Kidney (tissue), 14 donors: ENCODE measurements around the gene DHRS3. TPM values are rescaled to one million over a fixed set of nuclear protein-coding genes. Genes with fewer than 3 reads are reported as not detected.

ENCODE experiments used
- DNase-seq, 5 donors: peaks; one replicate each; pipeline ENCODE4 v3.0.0-alpha.2; 2013 to 2020
- FAIRE-seq: peaks from 2 replicates; lab custom pipeline; 2012; peaks lifted over from hg19 to GRCh38; lab: Jason Lieb, UNC
- H3K27ac ChIP-seq, 2 donors: one replicate each; pipeline ENCODE4 v1.7.0; 2013; ENCODE audit warnings: low read depth in 2 of 2, low read length in 2 of 2, inconsistent platforms in 1 of 2
- H3K27me3 ChIP-seq: one replicate; pipeline ENCODE4 v1.7.1; 2013; ENCODE audit warnings: low read length, inconsistent platforms; ENCODE audit not compliant: control insufficient read depth, insufficient read depth
- H3K36me3 ChIP-seq, 3 donors: one replicate each; pipeline versions ENCODE4 v1.7.0 to v1.7.1; 2013; ENCODE audit warnings: low read length in 3 of 3, control low read depth in 1 of 3, inconsistent platforms in 1 of 3; ENCODE audit not compliant: insufficient read depth in 3 of 3, control insufficient read depth in 2 of 3
- H3K4me1 ChIP-seq, 3 donors: one replicate each; pipeline versions ENCODE4 v1.7.0 to v1.7.1; 2013; ENCODE audit warnings: low read length in 3 of 3, inconsistent platforms in 1 of 3, low read depth in 1 of 3; ENCODE audit not compliant: control insufficient read depth in 2 of 3, insufficient read depth in 2 of 3
- H3K4me3 ChIP-seq, 3 donors: one replicate each; pipeline versions ENCODE4 v1.7.0 to v1.8.1; 2013; ENCODE audit warnings: low read length in 3 of 3, control low read depth in 1 of 3, inconsistent platforms in 1 of 3
- H3K9ac ChIP-seq, 3 donors: one replicate each; pipeline versions ENCODE4 v1.7.0 to v1.7.1; 2013; ENCODE audit warnings: low read length in 3 of 3, control low read depth in 1 of 3, inconsistent platforms in 1 of 3
- H3K9me3 ChIP-seq, 3 donors: one replicate each; pipeline versions ENCODE4 v1.7.0 to v1.7.1; 2013; ENCODE audit warnings: low read length in 3 of 3, control low read depth in 1 of 3, inconsistent platforms in 1 of 3; ENCODE audit not compliant: control insufficient read depth in 2 of 3, insufficient read depth in 1 of 3
- CTCF ChIP-seq: IDR thresholded peaks from 3 replicates; pipeline ENCODE4 v1.5.1; 2012; ENCODE audit warnings: mild to moderate bottlenecking, moderate library complexity, borderline replicate concordance; ENCODE audit not compliant: insufficient read depth; ENCODE audit errors: extremely low read depth
- intact Hi-C: fragments of 100-400 bp; cut with DNase I; formaldehyde crosslinking; loops from one replicate; pipeline ENCODE4 v1.11.1; 2022
- polyA plus RNA-seq: library from polyadenylated mRNA; stranded (reverse); fragments of 350-450 nt; fragmentation: Illumina TruSeq; extraction: RNeasy Lipid Tissue Mini Kit (QIAGEN cat#74804); gene quantifications from one replicate; pipeline ENCODE4 v1.2.3, GENCODE V29; 2014; ENCODE audit warnings: low read depth, low replicate concordance; ENCODE audit not compliant: insufficient read depth
- total RNA-seq: library from RNA; stranded (reverse); fragmentation: NEBNext Ultra II Directional; extraction: Animal tissue kit (Norgen Biotek cat#: 25700); gene quantifications from one replicate; pipeline ENCODE4 v1.2.1, GENCODE V29; 2021
- donor health status: control.
- donor health status: control.
- donor health status: control.
- donor health status: control.
- donor health status: control.
- donor health status: DM: yes; HTN: yes; CAD: no.
- donor health status: Normal renal cell carcinoma (clear cell type).

DHRS3 gene
- total and polyA plus RNA-seq, 2 donors from 2014 or later, result 44.8 to 97.1 TPM

DNA sequence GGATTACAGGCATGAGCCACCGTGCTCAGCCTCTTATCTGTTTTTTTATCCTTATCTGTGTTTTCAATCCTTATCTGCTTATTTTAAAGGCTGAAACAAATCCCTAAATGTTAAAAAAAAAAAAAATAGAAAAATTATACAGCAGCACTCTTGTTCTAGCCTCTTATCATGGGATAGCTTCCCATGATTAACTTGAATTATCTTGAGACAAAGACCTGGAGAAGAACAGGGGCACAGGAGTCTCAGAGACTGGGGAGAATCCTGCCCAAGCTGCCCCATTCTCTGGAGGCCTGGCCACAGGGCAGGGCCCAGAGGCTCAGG, 86.9 kb downstream of the DHRS3 start:
- TF ChIP-seq CTCF, result no peak
- H3K27me3 ChIP-seq, result no peaks in the 10 kb centered on the region
- no peak overlapping the region for H3K9ac ChIP-seq
- H3K9me3 ChIP-seq, result no peaks in the 10 kb centered on the region
- DNase-seq, result no peak
- H3K4me3 ChIP-seq, result no peak overlapping the region
- H3K27ac ChIP-seq, result no peak overlapping the region
- H3K4me1 ChIP-seq, result peaks cover 0 to 15% (median 11%) of the 10 kb centered on the region in 3 donors
- no peaks in the 10 kb centered on the region for H3K36me3 ChIP-seq
- no peak for FAIRE-seq
- intact Hi-C loops, result no loop called here

DNA sequence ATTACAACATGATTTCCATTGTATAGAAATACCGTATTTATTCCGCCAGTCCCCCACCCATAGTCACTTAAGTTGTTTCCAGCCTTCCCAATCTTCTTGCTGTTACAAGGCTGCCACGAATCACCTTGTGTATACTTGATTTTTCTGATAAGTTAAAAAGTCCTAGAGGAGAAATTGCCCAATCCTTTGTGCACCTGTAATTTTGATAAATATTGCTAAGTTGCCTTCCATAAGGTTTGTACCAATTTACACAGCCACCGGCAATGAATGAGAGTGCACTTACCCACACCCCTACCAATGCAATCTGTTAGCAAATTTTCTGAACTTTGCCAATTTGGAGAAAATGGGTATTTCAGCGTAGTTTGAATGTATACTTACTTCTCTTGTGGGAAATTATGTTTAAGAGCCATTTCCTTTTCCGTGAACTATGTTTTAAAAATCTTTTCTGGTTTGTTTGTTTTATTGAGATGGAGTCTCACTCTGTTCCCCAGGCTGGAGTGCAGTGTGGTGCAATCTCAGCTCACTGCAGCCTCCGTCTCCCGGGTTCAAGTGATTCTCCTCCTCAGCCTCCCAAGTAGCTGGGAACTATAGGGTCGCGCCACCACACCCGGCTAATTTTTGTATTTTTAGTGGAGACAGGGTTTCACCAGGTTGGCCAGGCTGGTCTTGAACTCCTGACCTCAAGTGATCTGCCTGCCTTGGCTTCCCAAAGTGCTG, 87.4 kb downstream of the DHRS3 start:
- H3K4me3 ChIP-seq, result no peak overlapping the region
- no peaks in the 10 kb centered on the region for H3K36me3 ChIP-seq
- intact Hi-C loops, result no loop called here
- peaks cover 0 to 15% (median 11%) of the 10 kb centered on the region in 3 donors for H3K4me1 ChIP-seq
- FAIRE-seq (no peak), DNase-seq (no peak)
- no peaks in the 10 kb centered on the region for H3K9me3 ChIP-seq
- no peak overlapping the region for H3K27ac ChIP-seq
- no peaks in the 10 kb centered on the region for H3K27me3 ChIP-seq
- H3K9ac ChIP-seq, result no peak overlapping the region
- no peak for TF ChIP-seq CTCF

GRCh38 chr1:12529640-12530174, 88.3 kb downstream of the DHRS3 start:
- H3K4me3 ChIP-seq, result no peak overlapping the region

More at GRCh38 chr1:12529640-12530174, 88.3 kb downstream of the DHRS3 start:
- no peak overlapping the region for H3K9ac ChIP-seq
- H3K9me3 ChIP-seq, result no peaks in the 10 kb centered on the region
- DNase-seq, result peak in 1 of 5 donors; percentile 1
- H3K4me1 ChIP-seq, result peaks cover 0 to 18% (median 11%) of the 10 kb centered on the region in 3 donors
- H3K27me3 ChIP-seq, result no peaks in the 10 kb centered on the region
- H3K36me3 ChIP-seq, result no peaks in the 10 kb centered on the region
- FAIRE-seq, result no peak
- H3K27ac ChIP-seq, result no peak overlapping the region
- intact Hi-C loops, result no loop called here
- no peak for TF ChIP-seq CTCF
